NOMO-1 treated with dmso at 0.1 percent for 144 hours (cell line): ENCODE results near the gene VPS35L.

Experiments
- DNase-seq: peaks from one replicate; lab custom pipeline; 2025; ENCODE audit not compliant: unreplicated experiment; lab: John Stamatoyannopoulos, UW

VPS35L gene

GRCh38 chr16:19689342-19689741, 133.8 kb downstream of the VPS35L start:
- DNase-seq = no peak

- no peak for DNase-seq
Observed at GRCh38 chr16:19690196-19690595, 134.7 kb downstream of the VPS35L start.

GRCh38 chr16:19691161-19691711, 135.7 kb downstream of the VPS35L start:
- no peak for DNase-seq

GRCh38 chr16:19694989-19695388, 139.5 kb downstream of the VPS35L start:
- no peak for DNase-seq

- no peak for DNase-seq
Observed at GRCh38 chr16:19696328-19696727, 140.8 kb downstream of the VPS35L start.

- no peak for DNase-seq
Observed at GRCh38 chr16:19696961-19697360, 141.5 kb downstream of the VPS35L start.

- DNase-seq = no peak
Observed at GRCh38 chr16:19697756-19698318, 142.3 kb downstream of the VPS35L start.

GRCh38 chr16:19698480-19699465, 143.3 kb downstream of the VPS35L start:
- no peak for DNase-seq

- DNase-seq = no peak
Observed at GRCh38 chr16:19699472-19699871, 144.0 kb downstream of the VPS35L start.

GRCh38 chr16:19700319-19700781, 144.8 kb downstream of the VPS35L start:
- no peak for DNase-seq

- no peak for DNase-seq
Observed at GRCh38 chr16:19701091-19701490, 145.6 kb downstream of the VPS35L start.

GRCh38 chr16:19703172-19703889, 147.8 kb downstream of the VPS35L start:
- no peak for DNase-seq

- no peak for DNase-seq
Observed at GRCh38 chr16:19704321-19705145, 149.0 kb downstream of the VPS35L start.

- DNase-seq = no peak
Observed at GRCh38 chr16:19705146-19705501, 149.6 kb downstream of the VPS35L start.

GRCh38 chr16:19705843-19706242, 150.3 kb downstream of the VPS35L start:
- no peak for DNase-seq

- DNase-seq = no peak
Observed at GRCh38 chr16:19706846-19707245, 151.3 kb downstream of the VPS35L start.

GRCh38 chr16:19707569-19708295, 152.2 kb downstream of the VPS35L start:
- DNase-seq = no peak

GRCh38 chr16:19708296-19709205, 153.0 kb downstream of the VPS35L start:
- DNase-seq = no peak
